GM21717 (cell line): Measurements from ENCODE around the gene ELK4.

Experiments
- ATAC-seq: cut with Tn5 transposase; IDR thresholded peaks from one replicate; pipeline ENCODE4 v1.9.1; 2021; ENCODE audit warnings: mild to moderate bottlenecking, moderate library complexity; ENCODE audit not compliant: unreplicated experiment

ELK4 gene

DNA sequence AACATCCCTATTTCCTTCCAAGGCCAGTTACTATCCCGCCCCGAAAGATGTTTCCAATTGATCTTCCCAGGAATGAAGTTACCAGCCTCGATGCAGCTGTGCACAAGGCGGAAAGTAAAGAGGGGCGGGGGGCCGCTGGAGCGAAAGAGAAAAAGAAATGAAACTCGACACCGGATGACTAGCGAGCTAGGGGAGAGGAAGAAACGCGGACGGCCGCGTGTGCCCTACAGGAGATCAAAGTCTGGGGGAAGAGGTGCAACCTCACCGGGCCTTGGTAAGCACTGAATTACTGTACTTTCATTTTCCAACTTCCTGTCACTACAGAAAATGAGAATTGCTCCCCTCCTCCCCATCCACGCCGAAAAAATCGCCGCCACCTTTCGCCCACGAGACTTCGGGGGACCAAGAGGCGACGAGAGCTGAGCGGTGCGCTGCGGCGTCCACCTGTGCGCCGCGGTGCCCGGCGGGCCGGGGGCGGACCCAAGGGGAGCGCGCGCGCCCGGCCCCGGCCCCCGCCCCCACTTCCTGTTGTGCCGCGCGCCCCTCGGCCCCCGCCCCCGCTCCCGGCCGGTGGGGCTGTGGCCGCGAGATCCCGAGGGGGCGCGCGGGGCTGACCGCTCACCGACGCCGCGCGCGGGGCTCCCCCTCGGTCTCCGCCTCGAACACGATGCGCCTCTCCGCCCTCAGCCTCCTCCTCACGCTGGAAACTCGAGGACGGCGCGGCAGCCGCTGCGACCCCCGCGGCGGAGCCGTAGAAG lies 622 bp downstream of the ELK4 start:
- peak; percentile 65 for ATAC-seq

DNA sequence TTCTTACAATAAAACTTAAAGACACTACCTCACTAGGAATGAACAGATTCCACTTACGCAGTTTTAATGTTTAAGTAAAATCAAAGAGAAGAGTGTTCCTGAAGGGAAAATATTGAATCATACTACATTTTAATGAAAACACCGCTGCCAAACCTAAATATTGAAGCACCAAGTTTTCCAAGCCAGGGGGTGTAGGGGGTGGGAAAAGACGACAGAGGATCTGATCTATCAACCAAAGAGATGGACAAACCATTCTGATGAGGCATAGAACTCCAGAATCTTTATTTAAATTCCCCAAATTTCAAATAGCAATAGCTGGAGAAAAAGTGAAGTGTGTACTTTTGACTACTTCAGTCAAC lies 1.2 kb downstream of the ELK4 start:
- no peak for ATAC-seq

DNA sequence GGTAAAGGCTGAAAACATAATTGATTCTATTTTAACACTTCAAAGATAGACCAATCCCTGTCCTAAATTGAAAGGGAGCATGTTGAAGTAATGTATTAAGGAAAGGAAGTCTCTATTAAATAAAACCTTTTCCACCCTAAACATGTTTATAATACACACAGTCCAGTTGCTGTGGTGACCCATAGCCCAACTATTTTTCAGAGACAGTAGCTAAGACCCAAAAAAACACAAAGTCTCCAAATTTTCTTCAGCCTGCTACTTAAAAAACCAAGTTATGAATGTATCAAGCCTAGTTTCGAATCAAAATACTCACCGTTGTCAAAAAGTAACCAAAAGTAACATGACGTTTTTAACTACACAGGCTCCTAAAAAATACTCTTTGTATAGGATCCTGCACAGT lies 1.6 kb downstream of the ELK4 start:
- no peak for ATAC-seq

DNA sequence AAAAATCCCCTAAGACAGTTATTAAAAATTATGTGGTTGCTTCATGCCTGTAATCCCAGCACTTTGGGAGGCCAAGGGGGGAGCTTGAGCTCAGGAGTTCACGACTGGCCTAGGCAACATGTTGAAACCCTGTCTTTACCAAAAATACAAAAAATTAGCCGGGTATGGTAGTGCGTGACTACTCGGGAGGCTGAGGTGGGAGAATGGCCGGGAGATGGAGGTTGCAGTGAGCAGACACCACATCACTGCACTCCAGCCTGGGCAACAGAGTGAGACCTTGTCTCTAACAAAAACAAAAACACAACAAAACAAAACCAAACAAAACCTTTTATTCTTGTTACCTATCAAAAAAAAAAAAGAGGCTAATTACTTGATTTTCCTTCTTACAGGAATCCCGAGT lies 2.1 kb downstream of the ELK4 start:
- no peak for ATAC-seq

DNA sequence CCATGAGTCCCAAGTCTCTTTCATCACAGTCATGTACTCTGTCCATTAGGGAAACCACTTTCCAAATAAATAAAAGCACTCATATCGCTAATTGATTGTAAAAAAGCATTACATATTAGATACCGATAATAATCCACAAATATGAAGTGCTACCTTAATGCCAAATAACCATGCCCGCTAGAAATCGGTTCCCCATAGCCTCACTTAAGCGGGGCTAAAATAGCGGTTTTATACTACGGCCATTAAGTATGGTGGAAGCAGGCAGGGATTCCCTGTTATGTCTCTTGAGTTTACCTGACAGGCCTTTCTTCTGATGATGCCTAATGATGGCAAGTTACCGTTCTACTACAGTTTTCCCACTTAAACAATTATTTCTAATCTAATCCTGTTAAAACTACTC lies 3.9 kb downstream of the ELK4 start:
- no peak for ATAC-seq

DNA sequence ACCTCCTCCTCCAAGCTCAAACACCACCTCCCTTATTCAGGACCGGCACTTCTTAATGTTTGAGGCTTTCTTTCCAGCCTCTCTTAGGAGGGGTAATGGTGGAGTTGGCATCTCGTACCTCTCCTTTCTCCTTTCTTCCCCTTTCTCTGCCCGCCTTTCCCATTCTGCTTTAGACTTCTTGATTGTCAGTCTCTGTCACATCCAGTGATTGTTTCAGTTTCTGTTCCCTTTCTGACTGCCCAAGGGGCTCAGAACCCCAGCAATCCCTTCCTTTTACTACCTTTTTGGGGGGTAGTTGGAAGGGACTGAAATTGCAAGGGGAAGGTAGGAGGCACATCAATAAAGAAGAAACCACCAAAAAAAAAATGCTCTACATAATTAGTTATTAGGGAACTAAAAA lies 5.6 kb downstream of the ELK4 start:
- ATAC-seq = no peak

DNA sequence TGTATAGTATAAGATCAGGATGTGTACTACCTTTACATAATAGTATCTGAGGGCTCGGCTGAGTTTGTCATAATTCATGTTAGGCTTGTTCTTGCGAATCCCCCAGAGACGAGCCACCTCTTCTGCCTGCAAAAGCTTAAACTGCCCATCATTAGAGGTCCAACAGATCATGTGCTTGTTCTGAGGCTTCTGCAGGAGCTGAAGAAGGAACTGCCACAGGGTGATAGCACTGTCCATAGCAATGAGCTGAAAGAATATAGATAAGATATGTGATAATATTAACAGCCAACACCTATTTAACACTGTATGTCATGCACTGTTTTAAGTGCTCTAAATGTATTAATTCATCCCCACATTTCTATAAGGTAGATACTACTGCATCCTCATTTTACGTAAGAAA lies 8.2 kb downstream of the ELK4 start:
- ATAC-seq = no peak

DNA sequence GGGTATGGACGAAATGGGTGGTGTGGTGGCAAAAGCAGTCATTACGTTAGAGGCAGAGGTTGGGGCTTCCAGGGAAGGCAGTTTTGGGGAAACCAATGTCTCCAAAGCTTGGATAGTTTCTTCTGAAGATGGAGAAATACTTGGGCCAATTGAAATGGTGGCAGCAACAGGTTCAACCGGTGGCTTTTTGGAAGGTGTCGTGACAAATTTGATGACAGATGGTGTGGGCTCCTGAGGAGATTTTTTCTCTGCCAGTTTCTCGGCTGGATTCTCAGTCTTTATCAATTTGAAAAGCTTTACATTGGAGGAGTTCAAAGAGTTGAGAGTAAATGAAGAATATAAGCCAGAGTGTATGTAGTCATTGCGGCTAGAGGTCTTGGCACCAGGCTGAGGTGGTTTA lies 11.5 kb downstream of the ELK4 start:
- no peak for ATAC-seq

DNA sequence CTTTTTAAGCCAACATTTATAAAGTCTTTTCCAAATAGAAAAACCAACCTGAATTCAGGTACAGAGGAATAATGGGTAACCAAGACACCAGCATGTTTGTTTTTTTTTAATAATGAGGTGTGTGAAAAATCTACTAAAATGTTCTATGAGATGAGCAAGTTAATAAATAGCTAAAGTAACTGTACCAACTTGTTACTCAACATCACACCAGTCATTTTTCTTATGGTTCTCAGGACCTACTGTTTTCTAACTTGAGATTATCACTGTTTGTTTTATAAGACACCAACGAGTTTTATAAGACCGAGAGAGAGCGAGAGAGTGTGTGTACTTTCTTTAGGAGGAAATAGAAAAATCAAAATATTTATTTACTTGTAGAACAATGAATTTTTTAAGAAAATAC lies 12.4 kb downstream of the ELK4 start:
- ATAC-seq = no peak

DNA sequence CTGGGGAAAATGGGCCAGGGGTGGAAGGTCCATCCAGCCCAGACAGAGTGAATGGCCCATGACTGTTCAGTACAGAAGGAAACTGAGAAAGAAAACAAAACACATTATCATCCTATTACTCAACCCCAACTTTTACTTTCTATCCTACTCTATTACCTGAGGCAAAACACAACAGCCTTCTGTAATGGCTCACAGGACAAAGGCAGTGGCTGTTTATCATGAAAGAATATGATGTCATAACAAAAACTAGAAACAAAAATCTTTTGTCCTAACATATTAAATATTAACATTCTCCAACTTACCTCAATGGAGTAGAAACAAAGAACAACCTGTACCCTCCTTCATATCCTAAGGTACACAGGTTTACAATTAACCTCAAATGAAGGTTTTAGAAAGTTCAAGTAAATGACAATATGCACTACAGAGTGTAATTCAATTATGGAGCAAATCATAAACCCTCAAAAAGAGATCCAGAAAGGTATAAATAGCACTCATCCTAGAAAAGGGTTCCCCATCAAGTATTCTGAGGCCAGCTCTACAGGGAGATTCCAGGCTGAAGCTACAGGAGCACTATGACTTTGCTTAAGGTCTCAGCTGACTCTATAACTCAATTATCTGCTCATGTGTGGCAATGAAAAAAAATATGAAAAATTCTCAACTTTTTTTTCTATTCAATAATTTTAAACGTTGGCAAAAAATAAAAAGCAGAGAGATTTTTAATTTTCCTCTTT lies 15.1 kb downstream of the ELK4 start:
- no peak for ATAC-seq

DNA sequence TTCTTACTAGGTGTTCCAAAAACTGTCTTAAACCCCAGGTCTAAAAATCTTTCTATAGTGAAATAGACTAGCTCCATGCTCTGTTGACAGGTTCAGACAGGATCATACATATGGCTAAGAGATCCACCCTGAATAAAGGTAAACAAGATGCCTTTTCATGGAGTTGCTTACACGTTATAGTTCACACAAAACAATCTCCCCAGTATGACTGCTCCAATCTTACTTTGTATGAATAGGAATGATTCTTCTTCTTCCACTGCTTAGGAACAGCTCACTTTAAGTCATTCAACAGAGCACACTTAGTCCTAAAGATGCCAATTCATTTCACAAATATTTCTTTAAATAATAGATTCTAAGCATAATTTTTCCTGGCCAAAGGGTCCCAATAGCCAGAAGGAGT lies 16.0 kb downstream of the ELK4 start:
- ATAC-seq = no peak

DNA sequence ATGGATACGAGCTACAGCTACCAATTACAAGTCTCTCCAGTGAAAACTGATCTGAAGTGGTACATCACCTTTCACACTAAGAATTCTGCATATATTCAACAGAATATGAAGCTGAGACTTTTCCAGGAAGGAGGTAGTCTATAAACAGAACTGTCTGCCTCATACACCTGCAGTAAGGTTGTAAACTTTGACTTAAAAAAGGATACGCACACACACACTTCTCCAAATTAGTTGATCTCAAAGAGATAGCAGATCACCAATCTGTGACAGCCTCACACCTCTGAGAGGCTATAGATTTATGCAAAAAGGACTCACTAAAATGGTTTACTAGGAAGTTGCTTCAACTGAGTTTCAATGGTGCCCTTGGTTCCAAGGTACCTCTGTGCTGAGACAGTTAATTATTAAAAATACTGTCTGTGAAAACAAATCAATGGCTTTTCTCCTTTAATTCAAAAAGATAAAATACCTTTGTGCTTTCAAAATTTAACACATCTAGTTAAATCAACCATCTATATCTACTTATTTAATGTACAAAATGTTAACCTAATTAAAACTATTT lies 17.9 kb downstream of the ELK4 start:
- no peak for ATAC-seq

DNA sequence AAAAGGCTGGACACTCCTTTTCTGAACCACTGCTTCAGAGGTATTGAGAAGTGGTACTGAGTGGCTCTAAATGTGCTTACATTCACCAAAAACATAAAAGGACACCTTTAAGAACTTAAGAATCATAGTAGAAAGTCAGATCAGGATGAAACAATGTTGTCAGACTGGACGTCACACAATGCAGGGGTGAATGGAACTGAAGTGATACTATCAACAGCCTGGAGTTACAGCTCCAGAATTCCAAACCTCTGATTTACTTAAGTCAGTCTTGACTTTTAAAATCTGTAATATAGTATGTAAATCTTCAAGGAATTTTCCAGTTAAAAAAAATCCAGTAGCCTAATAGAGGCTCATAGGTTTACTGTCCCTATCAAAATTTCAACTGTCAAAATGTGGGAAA lies 19.3 kb downstream of the ELK4 start:
- no peak for ATAC-seq

DNA sequence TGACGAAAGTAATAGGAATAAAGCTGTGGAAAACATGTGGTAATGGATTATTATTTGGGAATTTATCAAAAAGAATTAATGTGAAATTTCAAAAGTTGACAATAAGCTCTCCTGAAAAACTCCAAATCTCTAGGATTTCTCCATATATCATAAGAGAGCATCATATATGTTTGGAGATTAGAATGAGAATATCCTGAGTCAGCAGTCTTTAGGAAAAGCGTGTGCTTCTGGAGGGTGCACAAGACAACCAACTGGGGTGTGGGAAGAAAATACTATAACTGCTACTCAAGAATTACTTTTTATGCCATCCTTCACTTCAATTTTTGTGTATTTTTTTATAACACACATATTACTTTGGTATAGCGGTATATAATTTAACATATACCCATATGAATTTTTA lies 19.7 kb downstream of the ELK4 start:
- ATAC-seq = no peak

DNA sequence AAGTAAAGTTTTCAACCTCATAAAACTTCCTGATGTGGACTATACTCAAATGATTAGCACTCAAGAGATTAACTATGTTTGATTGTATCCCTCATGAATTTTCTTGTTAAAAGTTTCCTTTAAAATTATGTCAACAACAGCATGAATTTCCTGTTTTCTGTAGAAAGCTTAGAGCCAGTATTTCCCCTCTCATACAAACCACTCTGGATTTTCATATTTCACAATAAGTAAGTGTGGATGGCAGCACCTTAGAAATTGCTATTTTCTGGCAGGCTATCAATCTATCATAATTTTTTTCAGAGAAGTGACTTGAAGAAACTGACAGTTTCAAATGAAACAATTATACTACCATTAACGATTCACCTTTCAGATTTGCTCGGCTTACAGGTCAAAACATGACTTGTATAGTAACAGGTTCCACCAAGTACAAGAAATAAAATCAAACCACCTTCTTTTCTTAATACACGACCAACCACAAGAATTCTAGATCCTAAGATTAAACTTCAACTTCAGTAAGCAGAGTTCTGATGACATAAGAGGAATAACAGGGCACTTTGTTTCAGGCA lies 20.8 kb downstream of the ELK4 start:
- no peak for ATAC-seq

DNA sequence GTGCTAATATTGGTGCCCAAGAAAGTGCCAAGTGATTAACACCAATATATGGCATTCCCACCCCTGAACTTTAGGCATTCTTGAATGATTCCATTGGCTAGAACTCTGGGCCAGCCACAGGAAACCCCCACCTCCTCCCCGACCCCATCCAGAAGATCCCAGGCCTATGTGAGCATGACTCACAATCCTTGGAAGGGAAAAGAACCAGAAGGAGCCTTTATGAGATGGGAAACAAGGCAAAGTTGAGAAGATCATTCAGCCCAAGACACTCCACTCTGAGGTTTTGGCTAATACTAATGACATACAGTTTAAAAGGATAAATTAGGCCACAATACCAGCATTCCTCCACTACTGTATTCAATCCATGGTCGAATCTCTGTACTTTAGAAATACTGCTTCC lies 21.8 kb downstream of the ELK4 start:
- ATAC-seq = no peak

DNA sequence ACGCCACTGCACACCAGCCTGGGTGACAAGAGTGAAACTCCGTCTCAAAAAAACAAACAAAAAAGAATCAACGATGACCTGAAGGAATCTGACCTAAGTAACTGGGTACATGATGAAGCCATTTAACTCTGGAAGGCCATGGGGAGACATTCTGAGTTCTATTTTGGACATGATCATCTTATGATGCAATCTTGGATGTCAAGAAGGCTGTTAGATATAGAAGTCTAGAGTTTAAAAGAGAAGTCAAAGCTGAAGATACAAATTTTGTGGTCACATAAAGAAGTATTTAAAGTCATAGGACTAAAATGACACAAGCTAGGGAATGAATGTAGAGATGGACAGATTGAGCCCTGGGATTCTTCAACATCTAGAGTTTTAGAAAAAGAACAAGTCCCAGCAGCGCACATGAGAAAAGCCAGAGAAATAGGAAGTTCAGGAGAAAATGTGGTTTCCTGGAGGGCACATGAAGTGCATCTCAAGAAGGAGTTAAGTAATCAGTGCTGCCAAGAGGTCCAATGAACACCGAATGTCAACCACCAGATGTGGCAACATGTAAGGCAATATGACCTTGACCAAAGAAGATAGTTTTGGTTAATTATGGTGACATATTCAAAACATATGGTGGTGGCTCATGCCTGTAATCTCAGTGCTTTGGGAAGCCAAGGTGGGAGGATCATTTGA lies 26.8 kb downstream of the ELK4 start:
- no peak for ATAC-seq

DNA sequence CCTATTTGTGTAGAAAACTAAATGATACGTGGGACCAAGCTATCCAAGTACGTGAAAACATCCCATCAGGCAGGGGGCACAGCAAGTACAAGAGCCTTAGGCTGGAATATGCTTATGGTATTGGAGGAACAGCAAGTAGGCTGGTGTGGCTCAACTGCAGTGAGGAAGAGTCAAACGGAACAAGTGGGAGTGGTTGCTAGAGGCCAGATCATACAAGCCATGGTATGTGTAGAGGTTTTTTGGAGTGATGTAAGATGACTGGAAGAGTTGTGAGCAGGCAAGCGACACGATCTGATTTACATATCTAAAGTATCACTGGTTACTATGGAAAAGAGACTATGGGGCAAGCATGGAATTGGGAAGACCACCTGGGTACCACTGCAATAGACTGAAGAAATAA lies 27.8 kb downstream of the ELK4 start:
- ATAC-seq = no peak

DNA sequence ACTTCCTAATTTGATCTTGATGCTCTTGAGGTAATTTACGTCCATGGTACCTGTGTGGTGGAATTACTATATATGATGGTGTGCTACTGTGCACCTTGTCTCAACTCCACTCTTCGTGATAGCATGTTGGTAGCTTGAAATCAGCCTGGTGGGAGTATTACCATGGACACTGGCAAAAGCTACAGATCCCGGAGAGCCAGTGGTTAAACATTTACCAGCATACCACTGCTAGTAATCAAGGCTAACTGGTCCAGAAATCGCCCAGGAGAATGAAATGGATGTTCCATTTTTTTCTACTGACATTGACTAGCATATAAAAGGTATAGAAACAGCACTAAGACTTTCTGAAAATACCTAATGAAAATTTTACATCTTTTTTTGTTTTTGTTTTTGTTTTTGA lies 30.6 kb downstream of the ELK4 start:
- ATAC-seq = no peak

DNA sequence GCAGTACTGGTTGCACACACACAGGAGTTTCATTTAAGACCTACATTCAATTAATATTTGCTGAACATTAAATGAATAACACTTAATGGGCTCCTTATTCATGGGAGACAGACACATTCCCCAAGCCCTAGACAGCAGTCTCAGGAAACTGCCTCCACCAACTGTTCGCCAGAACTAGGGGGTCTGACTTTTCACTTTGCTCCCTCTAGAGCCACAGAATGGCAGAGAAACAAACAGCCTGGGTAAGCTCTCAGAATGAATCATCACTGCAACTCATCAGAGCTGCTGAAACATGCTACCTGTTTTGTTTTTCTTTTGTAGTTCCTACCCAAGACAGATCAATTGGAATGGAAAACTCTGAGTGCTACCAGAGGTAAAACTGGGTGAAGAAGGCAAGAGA lies 31.7 kb downstream of the ELK4 start:
- peak; percentile 74 for ATAC-seq

DNA sequence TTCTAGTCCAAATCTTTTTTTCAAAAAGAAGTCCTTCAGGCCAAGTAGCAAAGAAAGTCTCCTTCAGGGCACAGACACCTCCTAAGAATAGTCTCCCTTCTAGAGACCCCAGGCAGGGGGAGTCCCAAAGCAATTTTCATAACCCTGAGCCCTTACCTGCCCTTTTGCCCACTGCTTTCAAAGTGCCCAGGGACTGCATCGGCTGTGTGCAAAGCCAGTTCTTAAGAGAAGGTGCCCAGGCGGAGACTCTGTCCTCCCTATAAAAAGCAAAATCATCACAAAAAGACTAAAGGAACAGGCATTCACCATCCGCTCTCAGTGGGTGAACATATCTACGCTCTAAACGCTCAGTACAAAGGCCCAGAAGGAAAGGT lies 32.2 kb downstream of the ELK4 start:
- ATAC-seq = no peak
